ENCODE results near the gene SLC10A7. TPM values are rescaled to one million over a fixed set of nuclear protein-coding genes. Genes with fewer than 3 reads are reported as not detected.

SLC10A7 gene
- total and polyA plus RNA-seq, 2 of the 13 experiments (the other 11 are each of a cell fraction or from before 2014, with no cell fraction given) = 18.5 to 18.8 TPM

DNA sequence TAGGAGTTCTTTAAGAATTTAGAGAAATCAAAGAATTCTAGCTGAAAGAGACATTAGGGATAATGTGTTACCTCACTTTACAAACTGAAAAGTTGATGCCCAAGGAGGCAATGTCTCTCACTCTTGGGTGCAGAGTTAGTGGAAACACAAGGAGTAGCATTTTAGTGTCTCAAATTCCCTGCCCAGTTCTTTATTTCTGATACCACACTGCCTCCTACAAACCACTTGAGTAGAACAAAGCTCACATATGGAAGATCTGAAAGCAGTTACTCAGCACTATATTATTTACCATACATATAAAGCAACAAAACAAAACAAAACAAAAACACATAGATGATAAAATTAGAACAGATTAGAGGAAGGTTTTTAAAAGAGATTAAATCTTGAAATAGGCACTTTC, 183.2 kb downstream of the SLC10A7 start:
- intact Hi-C loops (cut with micrococcal nuclease; ENCODE audit: unreplicated experiment) (no loop called here), in situ Hi-C loops (cut with HindIII; ENCODE audit: extremely low pct_ligation_motif_present, low pct_unique_long_range_greater_than_20kb) (loop anchor here (10.0 to 25.0 kb wide), 2 partner anchors 576 to 749 kb away; no protein-coding TSS in a partner anchor)
- no TSS peak for BruUV-seq (replicated peaks)
- FAIRE-seq (no peak), DNase-seq (ENCODE audit: low spot score) (no peak), ATAC-seq (no peak)
- Histone ChIP-seq H3K4me1 (ENCODE audit: insufficient read depth, low read length) (peaks cover 25% of the 10 kb centered on the region), H3K4me2 (ENCODE audit: low read depth, low read length) (no peak overlapping the region), H3K27ac (ENCODE audit: extremely low read length, insufficient read depth, low read length) (no peak overlapping the region), H2AFZ (ENCODE audit: low read length) (no peak overlapping the region), H3K79me2 (ENCODE audit: insufficient read depth, low read length) (no peaks in the 10 kb centered on the region), H3K4me3 (replicated peaks in 1 of 3; ENCODE audit: insufficient read depth in 1 of 3, low read depth in 2 of 3, low read length in 3 of 3) (no peak overlapping the region), H3K9me3 (ENCODE audit: low read length) (no peaks in the 10 kb centered on the region), H3K9ac (ENCODE audit: insufficient read depth, low read depth, low read length) (no peak overlapping the region), H3K27me3 (ENCODE audit: control insufficient read depth in 1 of 2, insufficient read depth in 2 of 2, low read length in 2 of 2) (no peaks in the 10 kb centered on the region), H4K20me1 (ENCODE audit: insufficient read depth, low read length) (0 out of 2 replicates have a peak, but pooled peaks cover 5% of the 10 kb centered on the region), H3K36me3 (replicated peaks in 1 of 2; ENCODE audit: control insufficient read depth in 1 of 2, insufficient read depth in 2 of 2, low read length in 2 of 2) (no peaks in the 10 kb centered on the region)
- ChIA-PET CTCF (ENCODE audit: low intra/inter-chr PET ratio, low total read pairs) (no interaction called here), POLR2A (no interaction called here)
- TF ChIP-seq ZSCAN29 (CRISPR knock-in tag; conservative IDR thresholded peaks at IDR 0.05) (no peak), MAFG (CRISPR knock-in tag; IDR thresholded peaks at IDR 0.05) (no peak), SMAD9 (CRISPR knock-in tag; IDR thresholded peaks at IDR 0.05) (no peak), RNF2 (conservative IDR thresholded peaks at IDR 0.05; ENCODE audit: low read depth) (no peak), ZNF253 (CRISPR knock-in tag; IDR thresholded peaks at IDR 0.05; ENCODE audit: borderline replicate concordance) (no peak), ZNF577 (CRISPR knock-in tag; IDR thresholded peaks at IDR 0.05; ENCODE audit: borderline replicate concordance, low read depth) (no peak), ZNF292 (CRISPR knock-in tag; IDR thresholded peaks at IDR 0.05; ENCODE audit: borderline replicate concordance, low read depth) (no peak), ZNF329 (CRISPR knock-in tag; IDR thresholded peaks at IDR 0.05; ENCODE audit: low read depth) (no peak), ZNF138 (CRISPR knock-in tag; IDR thresholded peaks at IDR 0.05; ENCODE audit: low read depth) (no peak), SRSF1 (optimal IDR thresholded peaks at IDR 0.05; ENCODE audit: low read depth, low read length) (no peak)
- TF ChIP-seq, protein P1, sequence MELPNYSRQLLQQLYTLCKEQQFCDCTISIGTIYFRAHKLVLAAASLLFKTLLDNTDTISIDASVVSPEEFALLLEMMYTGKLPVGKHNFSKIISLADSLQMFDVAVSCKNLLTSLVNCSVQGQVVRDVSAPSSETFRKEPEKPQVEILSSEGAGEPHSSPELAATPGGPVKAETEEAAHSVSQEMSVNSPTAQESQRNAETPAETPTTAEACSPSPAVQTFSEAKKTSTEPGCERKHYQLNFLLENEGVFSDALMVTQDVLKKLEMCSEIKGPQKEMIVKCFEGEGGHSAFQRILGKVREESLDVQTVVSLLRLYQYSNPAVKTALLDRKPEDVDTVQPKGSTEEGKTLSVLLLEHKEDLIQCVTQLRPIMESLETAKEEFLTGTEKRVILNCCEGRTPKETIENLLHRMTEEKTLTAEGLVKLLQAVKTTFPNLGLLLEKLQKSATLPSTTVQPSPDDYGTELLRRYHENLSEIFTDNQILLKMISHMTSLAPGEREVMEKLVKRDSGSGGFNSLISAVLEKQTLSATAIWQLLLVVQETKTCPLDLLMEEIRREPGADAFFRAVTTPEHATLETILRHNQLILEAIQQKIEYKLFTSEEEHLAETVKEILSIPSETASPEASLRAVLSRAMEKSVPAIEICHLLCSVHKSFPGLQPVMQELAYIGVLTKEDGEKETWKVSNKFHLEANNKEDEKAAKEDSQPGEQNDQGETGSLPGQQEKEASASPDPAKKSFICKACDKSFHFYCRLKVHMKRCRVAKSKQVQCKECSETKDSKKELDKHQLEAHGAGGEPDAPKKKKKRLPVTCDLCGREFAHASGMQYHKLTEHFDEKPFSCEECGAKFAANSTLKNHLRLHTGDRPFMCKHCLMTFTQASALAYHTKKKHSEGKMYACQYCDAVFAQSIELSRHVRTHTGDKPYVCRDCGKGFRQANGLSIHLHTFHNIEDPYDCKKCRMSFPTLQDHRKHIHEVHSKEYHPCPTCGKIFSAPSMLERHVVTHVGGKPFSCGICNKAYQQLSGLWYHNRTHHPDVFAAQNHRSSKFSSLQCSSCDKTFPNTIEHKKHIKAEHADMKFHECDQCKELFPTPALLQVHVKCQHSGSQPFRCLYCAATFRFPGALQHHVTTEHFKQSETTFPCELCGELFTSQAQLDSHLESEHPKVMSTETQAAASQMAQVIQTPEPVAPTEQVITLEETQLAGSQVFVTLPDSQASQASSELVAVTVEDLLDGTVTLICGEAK (IDR thresholded peaks at IDR 0.05) = no peak
- TF ChIP-seq, protein P1 (CRISPR knock-in tag; IDR thresholded peaks at IDR 0.05) = no peak

Measured in HepG2 (cell line).